GM12872 (cell line): ENCODE measurements around the gene DYNLT2B.

ENCODE experiments used
- CTCF ChIP-seq: IDR thresholded peaks from 3 replicates; pipeline ENCODE4 v1.5.1; 2011; ENCODE audit warnings: low read depth, mild to moderate bottlenecking, low read length, moderate library complexity; ENCODE audit not compliant: insufficient read depth

DYNLT2B gene

GRCh38 chr3:196323016-196323415 is 5.0 kb upstream of the DYNLT2B start:
- no peak for TF ChIP-seq CTCF

- TF ChIP-seq CTCF, result no peak
Observed at GRCh38 chr3:196321162-196321561, 3.1 kb upstream of the DYNLT2B start.

- TF ChIP-seq CTCF, result no peak
Observed at GRCh38 chr3:196320137-196320536, 2.1 kb upstream of the DYNLT2B start.

GRCh38 chr3:196315821-196316220 is 2.2 kb downstream of the DYNLT2B start:
- TF ChIP-seq CTCF, result no peak

GRCh38 chr3:196314597-196314996 is 3.4 kb downstream of the DYNLT2B start:
- TF ChIP-seq CTCF, result no peak

GRCh38 chr3:196298521-196298920 is 19.5 kb downstream of the DYNLT2B start:
- TF ChIP-seq CTCF, result no peak

GRCh38 chr3:196292286-196292923 is 25.6 kb downstream of the DYNLT2B start:
- TF ChIP-seq CTCF, result peak; percentile 32; the same call in 2 of the 3 replicates
